PC-9 (cell line): ENCODE measurements around the gene RAB11FIP4.

Source experiments
- CTCF ChIP-seq: fragments of 200-600 bp; sonication (generic); conservative IDR thresholded peaks from 2 replicates; pipeline ENCODE4 v1.6.1; 2017; ENCODE audit warnings: mixed run types, antibody characterized with exemption, mild to moderate bottlenecking, moderate library complexity
- EZH2 ChIP-seq: fragments of 200-600 bp; sonication (generic); IDR thresholded peaks from 2 replicates; pipeline ENCODE4 v1.8.0; 2017; ENCODE audit warnings: antibody characterized with exemption, low read depth

GRCh38 chr17:31461227-31461810 lies 69.8 kb downstream of the RAB11FIP4 start:
- TF ChIP-seq CTCF: no peak
- TF ChIP-seq EZH2: no peak
